ENCODE data around the gene PTPRT. TPM values are rescaled to one million over a fixed set of nuclear protein-coding genes. Genes with fewer than 3 reads are reported as not detected.
A peak's percentile ranks its signal among the peaks of the same experiment; 100 is the strongest.

Gene PTPRT
- total RNA-seq, 2 experiments from 2014 or later = not detected

GRCh38 chr20:43191946-43192863, 2.5 kb upstream of the PTPRT start:
- no peak overlapping the region for H3K27ac Mint-ChIP-seq
- DNase-seq = peak; percentile 6
- H3K9me3 Mint-ChIP-seq = no peaks in the 10 kb centered on the region
- H3K4me3 Mint-ChIP-seq = no peak overlapping the region
- H3K36me3 Mint-ChIP-seq = no peaks in the 10 kb centered on the region
- H3K4me1 Mint-ChIP-seq = peaks cover 7% of the 10 kb centered on the region
- H3K27me3 Mint-ChIP-seq = peaks cover 48% of the 10 kb centered on the region

GRCh38 chr20:43191143-43191542, 1.4 kb upstream of the PTPRT start:
- peaks cover 58% of the 10 kb centered on the region for H3K27me3 Mint-ChIP-seq
- no peak overlapping the region for H3K4me3 Mint-ChIP-seq
- peaks cover 7% of the 10 kb centered on the region for H3K4me1 Mint-ChIP-seq
- no peaks in the 10 kb centered on the region for H3K9me3 Mint-ChIP-seq
- no peak overlapping the region for H3K27ac Mint-ChIP-seq
- DNase-seq = no peak
- no peaks in the 10 kb centered on the region for H3K36me3 Mint-ChIP-seq

- peaks cover 7% of the 10 kb centered on the region for H3K4me1 Mint-ChIP-seq
- H3K4me3 Mint-ChIP-seq = peak overlapping the region; percentile 25
- H3K36me3 Mint-ChIP-seq = no peaks in the 10 kb centered on the region
- DNase-seq = no peak
- no peak overlapping the region for H3K27ac Mint-ChIP-seq
- no peaks in the 10 kb centered on the region for H3K9me3 Mint-ChIP-seq
- peaks cover 58% of the 10 kb centered on the region for H3K27me3 Mint-ChIP-seq
These were observed 737 bp upstream of the PTPRT start for GRCh38 chr20:43190332-43190953.

GRCh38 chr20:43188861-43189553, 699 bp downstream of the PTPRT start:
- no peaks in the 10 kb centered on the region for H3K9me3 Mint-ChIP-seq
- peaks cover 7% of the 10 kb centered on the region for H3K4me1 Mint-ChIP-seq
- no peak for DNase-seq
- H3K4me3 Mint-ChIP-seq = no peak overlapping the region
- H3K36me3 Mint-ChIP-seq = no peaks in the 10 kb centered on the region
- H3K27ac Mint-ChIP-seq = no peak overlapping the region
- H3K27me3 Mint-ChIP-seq = peaks cover 63% of the 10 kb centered on the region

GRCh38 chr20:43188234-43188653, 1.5 kb downstream of the PTPRT start:
- Mint-ChIP-seq H3K9me3 (no peaks in the 10 kb centered on the region), H3K4me1 (peaks cover 7% of the 10 kb centered on the region), H3K36me3 (no peaks in the 10 kb centered on the region), H3K27ac (no peak overlapping the region), H3K4me3 (no peak overlapping the region), H3K27me3 (peaks cover 63% of the 10 kb centered on the region)
- DNase-seq = no peak

GRCh38 chr20:43187476-43188233, 2.1 kb downstream of the PTPRT start:
- H3K4me1 Mint-ChIP-seq = peaks cover 7% of the 10 kb centered on the region
- no peaks in the 10 kb centered on the region for H3K9me3 Mint-ChIP-seq
- H3K27me3 Mint-ChIP-seq = peaks cover 59% of the 10 kb centered on the region
- H3K4me3 Mint-ChIP-seq = no peak overlapping the region
- H3K36me3 Mint-ChIP-seq = no peaks in the 10 kb centered on the region
- DNase-seq = peak; percentile 61
- H3K27ac Mint-ChIP-seq = no peak overlapping the region

GRCh38 chr20:43186312-43186711, 3.4 kb downstream of the PTPRT start:
- Mint-ChIP-seq H3K27ac (no peak overlapping the region), H3K36me3 (no peaks in the 10 kb centered on the region), H3K9me3 (no peaks in the 10 kb centered on the region), H3K4me3 (no peak overlapping the region), H3K27me3 (peaks cover 47% of the 10 kb centered on the region), H3K4me1 (peaks cover 7% of the 10 kb centered on the region)
- DNase-seq = no peak

- H3K4me1 Mint-ChIP-seq = peaks cover 7% of the 10 kb centered on the region
- no peak overlapping the region for H3K27ac Mint-ChIP-seq
- no peaks in the 10 kb centered on the region for H3K9me3 Mint-ChIP-seq
- no peak overlapping the region for H3K4me3 Mint-ChIP-seq
- peaks cover 43% of the 10 kb centered on the region for H3K27me3 Mint-ChIP-seq
- no peak for DNase-seq
- no peaks in the 10 kb centered on the region for H3K36me3 Mint-ChIP-seq
These were observed 3.8 kb downstream of the PTPRT start for GRCh38 chr20:43185901-43186300.

- H3K27me3 Mint-ChIP-seq = peaks cover 29% of the 10 kb centered on the region
- no peak overlapping the region for H3K27ac Mint-ChIP-seq
- no peaks in the 10 kb centered on the region for H3K9me3 Mint-ChIP-seq
- DNase-seq = no peak
- no peaks in the 10 kb centered on the region for H3K36me3 Mint-ChIP-seq
- H3K4me3 Mint-ChIP-seq = no peak overlapping the region
- H3K4me1 Mint-ChIP-seq = peaks cover 7% of the 10 kb centered on the region
These were observed 6.1 kb downstream of the PTPRT start for GRCh38 chr20:43183536-43184070.

- H3K27ac Mint-ChIP-seq = no peak overlapping the region
- no peaks in the 10 kb centered on the region for H3K4me1 Mint-ChIP-seq
- no peaks in the 10 kb centered on the region for H3K36me3 Mint-ChIP-seq
- H3K4me3 Mint-ChIP-seq = no peak overlapping the region
- no peak for DNase-seq
- H3K9me3 Mint-ChIP-seq = no peaks in the 10 kb centered on the region
- no peaks in the 10 kb centered on the region for H3K27me3 Mint-ChIP-seq
These were observed 11.6 kb downstream of the PTPRT start for GRCh38 chr20:43178080-43178479.

- no peak overlapping the region for H3K4me3 Mint-ChIP-seq
- no peak overlapping the region for H3K27ac Mint-ChIP-seq
- DNase-seq = no peak
- no peaks in the 10 kb centered on the region for H3K27me3 Mint-ChIP-seq
- H3K9me3 Mint-ChIP-seq = no peaks in the 10 kb centered on the region
- H3K4me1 Mint-ChIP-seq = no peaks in the 10 kb centered on the region
- H3K36me3 Mint-ChIP-seq = no peaks in the 10 kb centered on the region
These were observed 13.0 kb downstream of the PTPRT start for GRCh38 chr20:43176726-43177125.

GRCh38 chr20:43171930-43172329, 17.8 kb downstream of the PTPRT start:
- no peak overlapping the region for H3K27ac Mint-ChIP-seq
- H3K9me3 Mint-ChIP-seq = no peaks in the 10 kb centered on the region

GRCh38 chr20:43170771-43171170, 18.9 kb downstream of the PTPRT start:
- no peaks in the 10 kb centered on the region for H3K36me3 Mint-ChIP-seq
- DNase-seq = no peak
- H3K27ac Mint-ChIP-seq = no peak overlapping the region
- no peak overlapping the region for H3K4me3 Mint-ChIP-seq
- no peaks in the 10 kb centered on the region for H3K27me3 Mint-ChIP-seq
- no peaks in the 10 kb centered on the region for H3K4me1 Mint-ChIP-seq
- no peaks in the 10 kb centered on the region for H3K9me3 Mint-ChIP-seq

More at GRCh38 chr20:43171930-43172329, 17.8 kb downstream of the PTPRT start:
- DNase-seq = no peak
- Mint-ChIP-seq H3K27me3 (no peaks in the 10 kb centered on the region), H3K4me3 (no peak overlapping the region), H3K4me1 (no peaks in the 10 kb centered on the region), H3K36me3 (no peaks in the 10 kb centered on the region)

- Mint-ChIP-seq H3K27me3 (no peaks in the 10 kb centered on the region), H3K27ac (no peak overlapping the region), H3K36me3 (no peaks in the 10 kb centered on the region), H3K4me1 (no peaks in the 10 kb centered on the region), H3K4me3 (no peak overlapping the region), H3K9me3 (no peaks in the 10 kb centered on the region)
- no peak for DNase-seq
These were observed 22.1 kb downstream of the PTPRT start for GRCh38 chr20:43167615-43168014.
